Stimulated activated CD4-positive, alpha-beta T cell treated with anti-CD3 and anti-CD28 coated beads, Interleukin-12 subunit alpha, Interleukin-12 subunit beta, amount 100 ng/mL, for 24 hours (primary cell): ENCODE results near the gene GEMIN5.

Experiments
- DNase-seq, 2 experiments: peaks; one replicate each; pipeline ENCODE4 v3.0.0-alpha.2; 2020; ENCODE audit warnings: low read depth in 2 of 2

GEMIN5 gene

DNA sequence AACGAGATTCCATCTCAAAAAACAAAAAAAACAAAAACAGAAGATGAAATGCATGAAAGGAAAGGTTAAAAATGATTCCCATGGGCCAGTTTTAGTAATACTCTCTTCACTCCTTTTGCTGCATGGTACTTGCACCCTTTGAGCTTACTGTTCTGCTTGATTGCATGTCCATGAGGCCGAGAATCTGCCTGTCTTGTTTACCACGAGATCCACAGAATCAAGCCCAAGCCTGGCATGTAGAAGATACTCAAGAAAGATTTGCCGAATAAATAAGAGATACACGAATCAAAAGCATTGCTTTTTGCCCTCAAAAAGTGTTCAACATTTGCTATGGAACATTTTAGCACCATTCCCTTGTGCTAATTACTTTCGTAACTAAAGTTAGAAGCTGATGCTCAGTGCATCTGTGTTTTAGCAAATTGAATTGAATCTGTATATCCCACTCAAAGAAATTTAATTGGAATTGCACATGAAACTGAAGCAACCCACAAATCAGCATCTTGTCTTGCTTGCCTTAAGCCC, 88.7 kb downstream of the GEMIN5 start:
- DNase-seq, result no peak

DNA sequence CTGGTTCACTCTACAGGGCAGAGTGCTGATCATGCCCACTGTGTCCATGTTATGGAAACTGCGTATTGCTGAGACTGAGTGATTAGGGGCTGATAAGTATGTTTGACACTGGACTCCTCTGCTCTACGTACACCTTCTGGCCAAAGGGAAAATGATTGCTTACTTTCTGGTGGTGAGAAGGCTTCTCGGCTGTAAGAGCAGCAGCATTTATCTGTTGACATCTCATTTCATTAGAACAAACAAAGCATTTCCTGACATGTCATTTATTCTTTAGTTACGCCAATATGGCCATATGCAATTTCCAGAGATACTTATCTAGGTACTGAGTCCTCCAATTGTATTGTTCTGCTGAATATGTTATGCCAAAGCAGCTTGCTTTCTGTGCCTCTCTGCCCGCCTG, 93.2 kb downstream of the GEMIN5 start:
- no peak for DNase-seq

GRCh38 chr5:154842689-154843530, 95.1 kb downstream of the GEMIN5 start:
- no peak for DNase-seq

- DNase-seq, result no peak
Measured at GRCh38 chr5:154841273-154841661, 96.7 kb downstream of the GEMIN5 start.

DNA sequence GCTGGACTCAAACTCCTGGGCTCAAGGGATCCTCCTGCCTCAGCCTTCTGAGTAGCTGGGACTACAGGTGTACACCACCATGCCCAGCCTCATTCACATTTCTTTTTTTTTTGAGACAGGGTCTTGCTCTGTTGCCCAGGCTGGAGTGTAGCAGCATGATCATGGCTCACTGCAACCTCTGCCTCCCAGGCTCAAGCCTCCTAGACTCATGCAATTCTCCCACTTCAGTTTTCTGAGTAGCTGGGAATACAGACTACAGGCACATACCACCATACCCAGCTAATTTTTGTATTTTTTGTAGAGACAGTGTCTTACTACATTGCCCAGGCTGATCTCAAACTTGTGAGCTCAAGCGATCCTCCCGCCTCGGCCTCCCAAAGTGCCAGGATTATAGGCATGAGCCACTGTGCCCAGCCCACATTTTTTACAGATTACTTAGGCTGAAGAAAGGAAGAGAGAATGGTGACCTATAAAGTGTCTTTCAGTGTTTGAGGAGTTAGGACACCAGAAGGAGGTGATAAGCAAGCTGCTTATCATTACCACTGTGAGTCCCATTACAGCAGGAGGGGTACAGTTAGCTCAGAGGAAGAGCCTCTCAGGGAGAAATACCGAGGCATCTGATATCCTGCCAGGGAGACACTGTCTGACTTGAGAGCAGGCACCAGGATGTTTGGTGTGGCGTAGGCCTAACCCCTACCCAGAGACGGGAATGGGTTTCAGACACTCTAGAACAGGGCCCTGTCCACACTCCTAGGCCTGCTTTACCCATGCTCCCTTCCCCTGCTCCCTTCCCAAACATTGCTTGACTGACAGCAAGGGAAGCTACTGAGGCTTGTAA, 97.4 kb downstream of the GEMIN5 start:
- no peak for DNase-seq
